GM19193 (cell line): ENCODE measurements around the gene HHATL.

Source experiments
- POLR2A ChIP-seq: IDR thresholded peaks from 4 replicates; pipeline ENCODE4 v1.6.1; 2011; ENCODE audit not compliant: insufficient read depth, insufficient read length; ENCODE audit errors: extremely low read depth

HHATL gene

GRCh38 chr3:42739401-42740158 lies 37.0 kb upstream of the HHATL start:
- TF ChIP-seq POLR2A: no peak

DNA sequence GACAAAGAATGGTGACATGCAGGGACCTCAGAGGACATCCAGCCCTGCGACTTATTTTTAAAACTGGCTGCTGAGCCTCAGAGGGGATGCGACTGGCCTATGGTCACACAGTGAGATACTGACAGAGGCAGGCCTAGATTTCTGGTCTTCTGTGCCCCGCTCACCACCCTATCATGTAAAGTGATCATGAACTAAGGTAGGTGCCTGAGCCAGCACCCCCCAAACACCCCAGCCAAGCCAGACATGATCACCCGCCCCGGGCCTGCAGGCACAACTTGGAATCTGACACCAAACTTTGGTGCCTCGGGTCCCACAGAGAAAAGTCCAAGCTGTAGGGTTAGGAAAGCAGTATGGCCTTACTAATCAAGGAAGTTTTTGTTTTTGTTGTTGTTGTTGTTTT lies 33.9 kb upstream of the HHATL start:
- no peak for TF ChIP-seq POLR2A

GRCh38 chr3:42736081-42736480 lies 33.5 kb upstream of the HHATL start:
- no peak for TF ChIP-seq POLR2A

GRCh38 chr3:42735615-42736014 lies 33.0 kb upstream of the HHATL start:
- TF ChIP-seq POLR2A: no peak

GRCh38 chr3:42735019-42735418 lies 32.4 kb upstream of the HHATL start:
- TF ChIP-seq POLR2A: no peak

DNA sequence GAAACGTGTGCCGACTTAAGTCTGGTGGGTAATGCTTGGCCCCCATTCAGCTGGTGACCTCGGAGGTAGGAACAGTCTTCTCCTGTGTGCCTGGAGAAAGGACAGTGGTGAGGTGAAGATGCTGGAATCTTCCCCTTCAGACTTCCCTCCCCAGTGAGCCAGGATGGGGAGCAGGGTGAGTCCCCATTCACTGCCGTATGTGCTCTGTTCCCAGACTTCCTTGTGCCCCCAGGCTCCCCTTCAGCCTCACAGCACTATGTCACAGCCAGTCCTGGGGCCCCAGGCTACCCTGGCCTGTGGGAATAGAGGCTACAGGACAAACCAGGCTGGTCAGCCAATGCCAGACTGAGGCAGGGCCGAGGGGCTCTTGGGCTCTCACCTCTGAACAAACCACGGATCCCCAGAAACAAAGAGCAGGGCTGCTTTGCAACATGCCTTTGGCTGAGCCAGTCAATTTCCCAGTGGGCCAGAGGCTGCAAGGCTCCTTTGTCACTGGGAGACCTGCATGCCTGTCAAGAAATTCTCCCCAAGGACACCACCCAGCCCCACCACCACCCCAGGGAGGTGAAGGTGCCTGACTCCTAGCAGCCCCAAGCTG lies 31.8 kb upstream of the HHATL start:
- TF ChIP-seq POLR2A: no peak

DNA sequence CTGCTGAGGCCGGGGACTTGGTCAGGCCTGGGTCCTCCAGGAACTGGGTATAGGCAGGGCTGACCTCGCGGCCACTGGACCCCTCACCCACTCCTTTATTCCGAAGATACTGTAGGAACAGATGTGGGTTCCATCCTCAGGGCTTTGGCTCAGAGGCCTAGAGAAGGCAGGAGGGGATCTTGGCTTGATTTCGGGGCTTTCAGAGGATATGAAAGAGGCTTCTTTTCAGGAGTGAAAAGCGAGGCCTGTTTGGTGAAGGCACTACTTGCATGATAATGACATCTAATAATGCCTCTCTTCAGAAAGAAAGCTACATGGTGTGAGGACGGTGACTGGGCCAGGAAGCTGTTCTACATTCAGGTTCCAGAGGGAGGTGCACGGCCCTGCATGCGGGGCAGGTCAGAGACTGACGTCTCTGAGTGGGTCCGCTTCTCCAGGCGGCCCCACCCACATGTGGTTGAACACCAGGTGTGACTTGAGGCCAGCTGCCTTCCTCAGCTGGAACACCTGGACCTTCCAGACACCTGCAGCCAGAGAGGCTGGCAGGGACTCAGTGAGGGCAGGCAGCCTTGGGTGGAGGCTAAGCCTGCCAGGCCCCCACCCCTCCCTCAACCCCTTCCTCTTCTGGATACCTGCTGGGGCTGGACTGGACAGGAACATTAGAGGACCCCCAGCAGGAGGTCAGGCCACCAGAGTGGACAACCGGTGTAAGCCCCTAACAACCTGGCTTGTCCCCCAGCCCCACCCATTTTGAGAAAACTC lies 31.1 kb upstream of the HHATL start:
- TF ChIP-seq POLR2A: no peak

- no peak for TF ChIP-seq POLR2A
Observed at GRCh38 chr3:42732829-42733459, 30.3 kb upstream of the HHATL start.

- no peak for TF ChIP-seq POLR2A
Observed at GRCh38 chr3:42732196-42732828, 29.7 kb upstream of the HHATL start.

GRCh38 chr3:42731476-42732195 lies 29.0 kb upstream of the HHATL start:
- no peak for TF ChIP-seq POLR2A

DNA sequence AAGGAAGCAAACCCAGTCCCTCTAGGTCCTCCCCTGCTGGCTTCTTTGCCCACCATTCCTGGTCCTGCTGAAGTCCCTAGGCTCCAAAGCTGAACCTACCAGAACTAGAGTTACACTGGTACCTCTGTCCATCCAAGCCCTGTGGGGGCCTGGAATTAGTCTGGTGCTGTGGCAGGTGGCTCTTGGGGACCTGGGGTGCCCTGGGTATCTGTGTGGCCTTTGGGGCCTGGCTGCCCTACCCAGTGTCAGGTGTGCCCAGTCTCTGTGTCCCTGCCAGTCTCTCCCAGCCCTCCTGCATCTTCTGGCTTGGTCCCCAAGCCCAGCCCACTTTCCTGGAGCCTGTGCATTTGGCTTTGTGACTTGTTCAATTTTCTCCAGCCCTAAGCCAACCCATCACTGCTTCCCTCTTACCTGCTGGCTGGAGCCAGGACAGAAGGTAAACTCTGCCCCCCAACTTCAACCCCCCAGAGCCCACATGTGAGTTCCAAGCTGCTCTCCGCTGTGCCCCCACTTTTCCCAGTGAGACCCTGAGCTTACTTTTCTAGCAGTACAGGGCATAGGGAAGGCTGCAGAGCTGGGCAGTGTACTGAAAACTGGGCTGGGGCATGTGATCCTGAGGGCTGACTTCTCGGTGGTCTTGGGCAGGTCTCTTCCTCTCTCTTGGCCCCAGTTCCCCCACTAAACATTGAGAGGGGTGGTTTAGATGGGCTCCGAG lies 28.3 kb upstream of the HHATL start:
- TF ChIP-seq POLR2A: no peak

DNA sequence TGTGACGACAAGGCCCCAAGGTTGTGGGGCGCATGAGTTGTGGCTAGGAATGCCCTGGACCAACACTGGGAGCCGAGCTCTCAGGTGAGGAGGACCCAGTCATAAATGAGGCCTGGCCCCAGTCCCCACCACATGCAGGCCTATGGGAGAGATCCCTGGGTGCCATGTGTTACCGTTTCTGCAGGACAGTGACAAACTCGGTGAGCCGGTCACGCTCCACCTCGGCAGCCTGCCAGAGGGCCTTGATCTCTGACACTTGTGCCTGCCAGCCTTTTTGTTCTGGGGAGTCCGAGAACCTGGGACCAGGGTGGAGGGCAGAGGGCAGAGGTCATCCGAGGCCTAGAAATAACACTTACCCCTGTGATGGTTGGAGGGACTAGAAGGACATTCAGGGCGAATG lies 27.7 kb upstream of the HHATL start:
- no peak for TF ChIP-seq POLR2A

DNA sequence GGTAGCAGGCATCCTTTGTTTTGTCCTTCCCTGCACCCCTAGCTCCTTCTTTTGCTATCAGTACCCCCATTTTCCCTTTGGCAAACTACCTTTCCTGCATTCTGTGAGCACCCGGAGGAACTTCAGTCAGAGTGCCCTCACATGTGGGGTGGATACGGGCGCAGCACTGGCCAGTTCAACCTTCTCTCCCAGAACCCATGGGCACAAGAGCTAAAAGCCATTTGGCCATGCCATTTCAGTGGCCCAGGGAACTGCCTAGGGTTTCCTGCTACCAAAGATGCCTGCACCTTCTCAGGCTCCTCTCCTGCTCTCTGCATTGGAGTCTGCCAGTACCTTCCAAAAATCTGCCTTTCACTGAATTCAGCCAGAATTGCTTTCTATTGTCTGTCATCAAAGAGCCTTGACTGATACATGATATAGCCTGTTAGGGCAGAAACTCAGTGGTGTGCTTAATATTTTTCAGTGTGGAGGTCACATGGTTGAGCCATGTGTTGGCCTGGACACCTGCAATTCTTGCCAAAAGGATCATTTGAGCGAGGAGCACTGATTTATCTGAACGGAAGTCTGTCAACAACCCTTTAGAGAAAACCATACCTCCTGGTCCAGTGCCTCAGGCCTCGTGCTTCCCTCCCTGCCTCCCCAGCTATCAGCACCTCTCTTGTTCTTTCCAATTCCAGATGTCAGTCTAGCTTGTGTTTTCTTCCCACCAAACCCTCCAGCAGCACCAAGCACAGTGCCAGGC lies 27.0 kb upstream of the HHATL start:
- TF ChIP-seq POLR2A: no peak
